A673 (cell line): ENCODE results near the gene SCML2.

Experiments used
- CTCF ChIP-seq: fragments of 300-800, 200-600 bp; sonication (generic); conservative IDR thresholded peaks from 2 replicates; pipeline ENCODE4 v1.5.1; 2017; ENCODE audit warnings: low read depth, mild to moderate bottlenecking, antibody characterized with exemption, low read length, moderate library complexity, mixed read lengths
- EZH2 ChIP-seq: fragments of 200-600 bp; sonication (generic); IDR thresholded peaks from 2 replicates; pipeline ENCODE4 v1.6.1; 2017; ENCODE audit warnings: borderline replicate concordance, low read depth, mild to moderate bottlenecking, mixed read lengths, antibody characterized with exemption, low read length; ENCODE audit not compliant: poor library complexity, severe bottlenecking

GRCh38 chrX:18194688-18195087 lies 159.8 kb downstream of the SCML2 start:
- no peak for TF ChIP-seq CTCF
- no peak for TF ChIP-seq EZH2
